ENCODE data around the gene SLC13A1. TPM values are rescaled to one million over a fixed set of nuclear protein-coding genes. Genes with fewer than 3 reads are reported as not detected.
"Not testable (repeated sequence)": the region's sequence is repeated elsewhere in the genome, so short reads cannot be mapped to it uniquely, and the experiment has no call there.

The SLC13A1 gene
- polyA plus RNA-seq, 3 donors = 0.02 TPM; not detected in 2

DNA sequence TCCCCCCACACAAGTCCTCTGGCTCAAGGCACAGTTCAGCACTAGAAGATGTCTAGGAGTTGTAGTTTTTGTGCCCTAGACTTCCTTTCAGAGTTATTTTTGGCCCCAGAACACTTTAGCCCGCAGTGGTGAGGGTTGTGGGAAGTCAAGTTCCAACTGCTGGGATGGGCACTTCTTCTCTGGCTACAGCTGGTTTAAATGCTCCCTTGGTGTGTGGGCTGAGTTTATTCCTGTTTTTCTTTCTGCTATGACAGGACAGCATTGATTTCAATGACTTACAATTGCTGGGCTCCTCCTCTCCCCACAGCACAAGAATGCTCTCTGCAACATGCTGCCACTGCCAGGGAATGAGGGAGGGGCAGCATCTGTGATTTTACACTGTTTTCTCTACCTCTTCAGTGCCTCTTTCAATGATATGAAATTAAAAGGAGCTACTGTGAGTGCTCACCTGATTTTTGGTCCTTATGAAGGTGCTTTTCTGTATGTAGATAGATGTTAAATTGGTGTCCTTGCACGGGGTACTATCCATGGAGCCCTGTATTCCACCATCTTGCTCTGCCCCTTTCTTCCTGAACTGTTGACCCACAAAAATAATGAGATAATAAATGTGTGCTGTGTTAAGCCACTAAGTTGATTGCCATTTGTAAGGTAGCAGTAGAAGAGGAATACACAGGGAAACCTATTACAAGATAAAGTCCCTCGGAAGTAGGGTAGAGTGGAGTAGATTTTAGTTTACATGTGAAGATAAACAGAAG lies 56.3 kb downstream of the SLC13A1 start:
- H3K27ac ChIP-seq (ENCODE audit: low read depth, low read length) = no peak overlapping the region
- WGBS, 3 donors = 60 to 72% (median 66%) methylated on average over 3 of the region's 3 CpGs

DNA sequence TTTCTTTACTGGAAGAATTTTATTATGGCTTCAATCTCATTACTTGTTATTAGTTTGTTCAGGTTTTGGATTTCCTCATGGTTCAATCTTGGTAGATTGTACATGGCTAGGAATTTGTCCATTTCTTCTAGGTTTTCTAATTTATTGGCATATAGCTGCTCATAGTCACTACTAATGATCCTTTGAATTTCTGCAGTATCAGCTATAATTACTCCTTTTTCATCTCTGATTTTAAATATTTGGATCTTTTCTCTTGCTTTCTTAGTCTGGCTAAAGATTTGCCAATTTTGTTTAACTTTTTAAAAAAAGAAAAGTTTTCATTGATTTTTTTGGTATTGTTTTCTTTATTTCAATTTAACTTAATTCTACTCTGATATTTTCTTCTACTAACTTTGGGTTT lies 59.2 kb downstream of the SLC13A1 start:
- H3K27ac ChIP-seq (ENCODE audit: low read depth, low read length) = no peak overlapping the region

DNA sequence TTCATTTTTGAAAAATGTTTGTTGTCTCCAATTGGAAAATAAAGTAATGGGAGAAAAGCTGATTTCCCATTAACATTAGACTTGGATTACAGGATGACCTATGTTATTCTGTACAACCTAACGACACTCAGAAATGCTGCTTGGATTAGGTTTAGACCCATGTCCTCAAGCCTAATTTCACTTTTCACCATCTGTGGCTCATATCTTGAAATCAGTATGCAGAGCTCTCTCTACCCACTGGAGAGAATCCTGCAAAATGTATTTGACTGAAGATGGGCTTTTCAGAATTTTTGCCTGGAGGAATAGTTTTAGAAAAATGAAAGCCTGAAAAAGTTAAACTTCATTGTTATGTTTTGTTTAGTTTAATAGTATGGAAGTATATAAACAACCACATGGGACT lies 63.8 kb downstream of the SLC13A1 start:
- no peak overlapping the region for H3K27ac ChIP-seq (ENCODE audit: low read depth, low read length)
- WGBS, 3 donors = 76 to 88% (median 82%) methylated on average over 1 of the region's 1 CpG

DNA sequence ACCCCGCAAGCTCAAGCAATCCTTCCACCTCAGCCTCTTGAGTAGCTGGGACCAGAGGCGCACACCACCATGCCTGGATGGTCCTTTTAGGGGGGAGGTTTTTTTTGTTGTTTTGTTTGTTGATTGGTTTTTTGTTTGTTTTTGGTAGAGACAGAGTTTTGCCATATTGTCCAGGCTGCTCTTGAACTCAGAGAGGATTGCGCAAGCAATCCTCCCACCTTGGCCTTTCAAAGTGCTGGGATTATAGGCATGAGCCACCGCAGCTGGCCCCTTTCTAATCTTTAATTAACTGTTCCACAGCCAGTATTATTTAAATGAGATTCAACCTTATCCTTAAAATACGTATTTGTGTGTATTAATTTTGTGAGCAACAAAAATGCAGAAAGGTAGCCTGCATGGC lies 65.8 kb downstream of the SLC13A1 start:
- H3K27ac ChIP-seq (ENCODE audit: low read depth, low read length) = no peak overlapping the region
- WGBS, 3 donors = 87 to 90% (median 89%) methylated on average over 5 of the region's 5 CpGs

DNA sequence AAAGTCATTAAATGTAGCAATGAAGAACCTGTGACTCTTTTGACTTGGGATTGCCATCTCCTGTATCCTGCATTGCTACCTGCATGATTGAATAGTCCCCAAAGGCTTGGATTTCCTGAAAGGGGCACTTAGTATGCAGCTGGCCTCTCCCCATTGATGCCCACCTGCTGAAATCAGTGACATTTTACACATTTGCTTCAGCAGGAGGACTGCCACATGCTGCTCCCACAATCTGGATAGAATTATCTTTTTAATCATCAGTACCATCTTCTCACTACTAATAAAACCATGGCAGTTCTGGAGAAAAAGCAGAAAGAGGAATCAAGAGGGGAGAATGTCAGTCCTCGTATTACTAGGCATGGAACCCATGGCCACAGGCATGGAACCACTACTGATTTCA lies 67.8 kb downstream of the SLC13A1 start:
- 73 to 91% (median 73%) methylated on average over 1 of the region's 1 CpG for WGBS, 3 donors
- no peak overlapping the region for H3K27ac ChIP-seq (ENCODE audit: low read depth, low read length)

DNA sequence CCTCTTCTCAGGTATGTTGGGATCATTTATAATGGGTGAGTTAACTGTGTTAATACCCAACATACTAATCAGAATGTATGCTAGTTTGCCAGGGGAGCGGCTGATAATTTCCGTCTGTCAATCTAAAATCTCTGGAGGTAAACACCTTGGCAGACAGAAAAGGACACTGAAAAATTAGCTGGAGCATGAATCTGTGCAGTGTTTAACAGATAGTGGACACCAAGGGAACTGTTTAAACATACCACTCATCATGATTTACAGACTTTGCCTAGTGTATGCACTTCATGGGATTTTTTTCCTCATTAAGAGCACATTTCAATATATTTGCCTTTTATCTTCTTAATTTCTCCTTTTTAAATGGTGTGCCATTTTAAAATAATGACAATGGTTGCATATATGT lies 68.2 kb downstream of the SLC13A1 start:
- 29 to 44% (median 34%) methylated on average over 2 of the region's 2 CpGs for WGBS, 3 donors
- H3K27ac ChIP-seq (ENCODE audit: low read depth, low read length) = no peak overlapping the region

DNA sequence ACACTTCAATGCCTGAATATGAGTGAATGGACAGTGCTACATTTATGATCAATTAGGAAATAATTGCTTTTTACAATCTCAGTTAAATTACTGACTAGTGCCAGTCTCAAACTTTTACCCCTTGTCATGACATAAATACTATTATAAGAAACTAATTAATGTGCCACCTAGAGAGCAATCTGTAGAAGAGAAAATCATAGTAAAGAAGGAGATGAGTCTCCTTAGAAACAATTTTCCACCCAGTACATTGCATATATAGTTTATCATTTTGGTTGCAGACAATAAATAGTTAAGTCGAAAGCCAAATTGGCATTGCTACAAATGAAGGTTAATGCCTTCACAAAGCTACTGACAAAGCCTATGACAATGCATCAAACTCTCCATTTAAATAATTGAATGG lies 68.6 kb downstream of the SLC13A1 start:
- WGBS, 3 donors = 79 to 90% (median 84%) methylated on average over 1 of the region's 1 CpG

DNA sequence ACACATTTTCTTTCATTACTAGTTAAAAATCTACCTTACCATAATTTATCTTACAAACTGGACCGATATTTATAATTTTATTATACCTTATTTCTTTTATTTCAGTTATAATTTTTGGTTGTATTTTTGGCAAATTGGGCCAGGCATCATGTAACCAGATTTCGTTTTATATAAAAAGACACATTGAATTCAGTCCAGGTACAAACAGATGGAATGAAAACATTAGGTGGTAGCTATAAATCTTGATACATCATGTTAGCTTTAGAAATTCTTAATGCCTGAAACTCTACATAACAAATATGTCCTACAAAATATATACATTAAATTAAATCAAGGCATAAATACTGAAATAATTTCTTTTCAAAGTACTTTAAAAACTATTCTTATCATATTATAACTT lies 73.1 kb downstream of the SLC13A1 start:
- WGBS, 3 donors = 47 to 62% (median 60%) methylated on average over 2 of the region's 2 CpGs
- no peak overlapping the region for H3K27ac ChIP-seq (ENCODE audit: low read depth, low read length)

More for the DNA sequence above, 68.6 kb downstream of the SLC13A1 start:
- H3K27ac ChIP-seq (ENCODE audit: low read depth, low read length) = no peak overlapping the region

DNA sequence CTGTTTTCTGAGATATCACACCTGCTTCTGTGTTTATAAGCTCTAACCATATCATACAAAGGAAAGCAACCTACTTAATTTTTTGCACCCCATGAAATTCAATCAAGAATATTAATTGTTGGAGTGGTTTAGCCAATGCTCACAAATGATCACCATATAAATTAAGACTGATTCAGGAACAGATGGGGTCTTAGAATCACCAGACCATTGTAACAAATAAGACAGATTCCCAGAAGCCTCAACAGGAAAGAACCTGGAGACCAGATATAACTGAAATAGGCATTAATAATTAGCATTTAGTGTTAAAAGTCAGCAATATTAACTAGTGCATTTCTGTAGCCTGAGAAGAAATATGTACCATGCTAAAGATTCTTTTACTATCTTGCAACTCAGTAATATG lies 73.6 kb downstream of the SLC13A1 start:
- no peak overlapping the region for H3K27ac ChIP-seq (ENCODE audit: low read depth, low read length)

DNA sequence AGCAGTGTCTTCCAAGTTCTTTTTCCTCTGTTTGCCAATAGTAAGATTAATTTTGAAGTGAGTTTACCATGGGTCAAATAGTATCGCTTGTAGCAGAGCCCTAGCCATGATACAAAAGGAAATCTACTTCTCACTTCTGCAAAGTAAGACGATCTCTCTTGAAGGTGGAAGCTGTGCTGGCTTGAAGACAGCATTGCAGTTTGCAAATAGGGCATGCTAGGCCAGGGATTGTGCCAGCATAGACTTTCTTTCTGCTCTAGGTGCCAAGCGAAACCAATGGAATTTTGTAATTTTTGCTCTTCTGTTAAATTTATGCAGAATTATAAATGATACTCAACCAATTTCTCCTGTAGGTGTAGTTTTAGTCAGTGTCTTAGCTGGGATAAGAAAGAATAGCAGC lies 74.5 kb downstream of the SLC13A1 start:
- H3K27ac ChIP-seq (ENCODE audit: low read depth, low read length) = no peak overlapping the region
- 69 to 88% (median 75%) methylated on average over 3 of the region's 3 CpGs for WGBS, 3 donors

DNA sequence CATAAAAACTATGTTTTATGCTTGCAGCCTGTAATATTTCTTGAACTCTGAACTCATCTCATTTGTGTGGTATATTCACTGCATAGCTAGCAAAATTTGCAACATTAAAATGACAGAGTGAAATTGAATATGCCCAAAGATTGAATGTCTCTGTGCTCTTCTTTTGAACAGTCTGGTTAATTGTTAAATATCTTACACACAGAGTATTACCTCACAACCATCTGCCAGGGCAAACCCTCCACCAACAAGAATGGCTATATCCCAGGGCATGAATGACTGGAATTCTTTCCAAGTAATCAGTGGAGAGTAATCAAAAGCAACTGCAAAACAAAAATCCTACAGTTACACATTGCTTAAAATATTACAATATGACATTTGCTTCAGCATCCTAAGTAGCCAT lies 76.9 kb downstream of the SLC13A1 start:
- no peak overlapping the region for H3K27ac ChIP-seq (ENCODE audit: low read depth, low read length)

DNA sequence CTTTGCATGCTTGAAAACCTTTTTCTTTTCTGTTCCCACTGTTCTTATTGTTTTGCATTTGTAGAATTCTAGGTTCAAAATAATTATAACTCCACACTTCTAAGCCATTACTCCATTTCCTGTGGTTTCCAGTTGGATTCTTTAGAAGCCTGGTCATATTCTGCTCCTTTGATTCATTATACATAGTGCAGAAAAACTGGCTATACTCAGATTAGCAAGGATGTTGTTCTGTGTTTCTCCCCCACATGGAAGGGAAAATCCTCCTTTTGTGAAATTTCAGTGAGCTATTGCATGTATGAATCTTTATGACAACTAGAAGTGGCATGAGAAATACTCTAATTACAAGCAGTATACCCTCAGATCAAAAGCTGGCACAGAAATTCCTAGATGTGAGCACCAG lies 79.5 kb downstream of the SLC13A1 start:
- no peak overlapping the region for H3K27ac ChIP-seq (ENCODE audit: low read depth, low read length)

DNA sequence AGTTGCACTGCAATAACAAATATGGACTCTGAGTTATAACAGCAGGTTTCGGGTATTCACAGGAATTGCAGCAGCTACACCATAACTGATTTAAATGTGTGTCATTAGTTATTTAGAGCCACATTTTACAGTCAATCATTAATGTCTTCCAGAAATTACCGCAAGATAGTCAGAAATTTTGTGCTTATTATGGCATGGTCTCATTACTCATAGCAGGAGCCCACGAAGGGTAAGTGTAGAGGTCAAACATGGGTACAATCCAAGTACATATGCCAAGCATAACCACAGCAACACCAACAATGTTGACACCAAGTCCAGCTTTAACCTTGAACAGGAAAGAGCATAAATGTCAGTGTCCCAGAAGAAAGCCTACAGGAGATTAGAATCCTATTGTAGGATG lies 84.4 kb downstream of the SLC13A1 start:
- 86 to 89% (median 87%) methylated on average over 3 of the region's 3 CpGs for WGBS, 3 donors
- no peak overlapping the region for H3K27ac ChIP-seq (ENCODE audit: low read depth, low read length)

DNA sequence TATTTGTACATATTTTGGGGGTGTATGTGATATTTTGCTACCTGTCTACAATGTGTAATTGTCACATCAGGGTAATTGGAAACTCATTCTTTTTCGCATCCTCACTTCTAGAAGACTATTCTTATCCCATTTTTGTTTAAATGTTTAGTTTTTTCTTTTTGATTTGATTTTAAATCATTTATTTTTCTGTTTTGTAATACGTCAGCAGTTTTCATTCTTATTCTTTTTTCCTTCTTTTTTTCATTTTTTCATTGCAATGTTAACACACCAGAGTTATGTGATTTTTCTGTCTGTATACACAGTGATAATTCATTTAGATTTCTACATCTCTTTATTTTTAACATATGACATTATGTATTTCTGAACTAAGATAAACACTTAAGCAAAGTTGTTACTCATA lies 85.5 kb downstream of the SLC13A1 start:
- H3K27ac ChIP-seq (ENCODE audit: low read depth, low read length) = no peak overlapping the region
- 86 to 89% (median 87%) methylated on average over 2 of the region's 2 CpGs for WGBS, 3 donors

DNA sequence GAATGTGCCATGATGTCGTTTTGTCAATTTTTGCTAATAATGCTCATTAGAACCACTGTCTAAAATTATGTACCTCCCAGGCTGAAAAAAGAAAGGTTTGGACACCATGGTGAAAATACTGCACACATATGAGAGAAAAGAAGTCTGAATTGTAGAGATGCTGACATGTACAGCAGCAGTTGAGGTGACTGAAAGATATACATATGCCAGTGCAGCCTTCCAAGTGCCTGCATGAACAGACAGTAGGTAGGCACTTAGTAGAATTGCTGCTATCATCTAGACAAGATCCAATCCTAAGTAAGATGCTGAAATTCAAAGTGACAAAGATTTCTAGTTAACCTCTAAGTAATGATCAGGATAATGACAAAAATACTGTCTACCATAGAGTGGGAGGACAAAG lies 86.9 kb downstream of the SLC13A1 start:
- 73 to 77% (median 74%) methylated on average over 1 of the region's 1 CpG for WGBS, 3 donors
- no peak overlapping the region for H3K27ac ChIP-seq (ENCODE audit: low read depth, low read length)

DNA sequence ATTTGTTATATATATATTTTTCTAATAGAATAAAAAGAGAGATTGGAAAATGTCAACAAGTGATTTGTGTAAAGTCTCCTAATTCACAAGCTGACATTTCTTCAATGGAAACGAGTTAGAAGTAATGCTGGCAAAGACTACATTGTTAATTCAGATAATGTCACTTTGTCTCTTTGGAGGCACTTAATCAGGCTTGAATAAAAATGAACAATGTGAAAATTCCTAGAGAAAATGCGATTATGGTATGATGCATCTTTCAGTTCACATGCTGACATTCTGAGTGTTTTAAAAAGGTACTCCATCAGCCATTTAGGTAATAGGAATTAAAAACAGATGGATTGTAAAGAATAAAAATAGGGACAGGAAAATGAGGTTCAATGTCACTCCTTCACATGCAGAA lies 100.1 kb downstream of the SLC13A1 start:
- H3K27ac ChIP-seq (ENCODE audit: low read depth, low read length) = no peak overlapping the region
- WGBS, 3 donors = 67 to 71% (median 70%) methylated on average over 2 of the region's 2 CpGs

DNA sequence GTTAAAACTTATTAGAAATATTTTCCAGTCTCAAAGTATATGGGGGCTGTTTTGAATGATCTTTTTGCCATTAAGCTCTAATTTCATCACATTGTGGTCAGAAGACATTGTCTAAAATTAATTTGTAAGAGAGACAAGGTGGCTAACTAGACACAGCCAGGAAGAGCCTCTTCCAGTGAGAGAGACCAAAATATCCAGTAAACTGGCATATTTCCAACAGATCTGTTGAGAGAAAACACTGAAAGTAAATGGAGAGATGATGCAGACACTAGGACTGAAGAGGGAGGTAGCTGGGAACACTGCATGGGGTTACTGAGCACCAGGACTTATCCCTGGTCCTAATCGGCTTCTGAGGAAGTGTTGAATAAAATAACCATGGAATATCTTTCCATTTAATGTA lies 102.8 kb downstream of the SLC13A1 start:
- WGBS, 3 donors = 76 to 82% (median 76%) methylated on average over 1 of the region's 1 CpG

DNA sequence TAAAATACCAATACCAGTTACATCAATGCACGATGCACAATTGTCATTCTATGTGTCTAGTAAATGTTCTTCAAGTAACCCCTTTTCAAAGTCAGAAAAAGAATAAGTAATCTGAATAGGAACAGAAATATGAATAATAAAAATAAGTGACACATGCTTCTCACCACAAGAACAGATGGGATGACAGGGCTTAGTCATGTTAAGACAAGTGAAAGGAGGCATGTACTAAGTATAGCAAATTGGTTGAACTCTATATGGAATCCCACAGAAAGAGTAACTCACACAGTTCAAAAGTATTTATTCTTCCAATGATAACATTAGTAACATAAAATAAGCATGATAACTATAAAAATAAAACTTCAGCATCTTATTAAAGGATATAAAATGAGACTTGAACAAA lies 103.3 kb downstream of the SLC13A1 start:
- H3K27ac ChIP-seq (ENCODE audit: low read depth, low read length) = no peak overlapping the region
- 71 to 82% (median 80%) methylated on average over 1 of the region's 1 CpG for WGBS, 3 donors

More for the DNA sequence above, 102.8 kb downstream of the SLC13A1 start:
- H3K27ac ChIP-seq (ENCODE audit: low read depth, low read length) = no peak overlapping the region

DNA sequence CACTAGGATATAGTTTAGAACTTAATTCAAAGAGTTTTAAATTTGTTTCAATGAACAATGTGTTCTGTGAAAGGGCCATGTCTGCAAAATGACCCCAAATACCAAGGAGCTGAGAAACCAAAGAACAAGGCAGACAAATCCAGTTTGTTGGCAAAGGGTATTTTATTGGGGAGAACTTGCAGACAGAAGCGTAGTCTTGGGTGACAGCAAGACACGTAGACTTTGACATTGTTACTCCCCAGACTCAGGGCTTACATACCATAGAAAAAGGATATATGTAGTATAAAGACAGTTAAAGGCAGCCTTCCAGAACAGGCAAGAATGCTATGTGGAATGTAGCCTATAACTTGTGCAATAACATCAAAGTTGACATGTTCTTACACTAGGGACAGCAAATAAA lies 109.3 kb downstream of the SLC13A1 start:
- no peak overlapping the region for H3K27ac ChIP-seq (ENCODE audit: low read depth, low read length)
- WGBS, 3 donors = 51 to 82% (median 65%) methylated on average over 2 of the region's 2 CpGs

DNA sequence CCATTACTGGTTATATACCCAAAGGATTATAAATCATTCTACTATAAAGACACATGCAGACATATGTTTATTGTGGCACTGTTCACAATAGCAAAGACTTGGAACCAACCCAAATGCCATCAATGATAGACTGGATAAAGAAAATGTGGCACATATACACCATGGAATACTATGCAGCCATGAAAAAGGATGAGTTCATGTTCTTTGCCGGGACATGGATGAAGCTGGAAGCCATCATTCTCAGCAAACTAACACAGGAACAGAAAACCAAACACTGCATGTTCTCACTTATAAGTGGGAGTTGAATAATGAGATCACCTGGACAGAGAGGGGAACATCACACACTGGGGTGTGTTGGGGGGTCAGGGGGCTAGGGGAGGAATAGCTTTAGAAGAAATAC lies 112.9 kb downstream of the SLC13A1 start:
- 95 to 100% (median 98%) methylated on average over 1 of the region's 1 CpG for WGBS, 3 donors
- H3K27ac ChIP-seq (ENCODE audit: low read depth, low read length) = not testable (repeated sequence)

DNA sequence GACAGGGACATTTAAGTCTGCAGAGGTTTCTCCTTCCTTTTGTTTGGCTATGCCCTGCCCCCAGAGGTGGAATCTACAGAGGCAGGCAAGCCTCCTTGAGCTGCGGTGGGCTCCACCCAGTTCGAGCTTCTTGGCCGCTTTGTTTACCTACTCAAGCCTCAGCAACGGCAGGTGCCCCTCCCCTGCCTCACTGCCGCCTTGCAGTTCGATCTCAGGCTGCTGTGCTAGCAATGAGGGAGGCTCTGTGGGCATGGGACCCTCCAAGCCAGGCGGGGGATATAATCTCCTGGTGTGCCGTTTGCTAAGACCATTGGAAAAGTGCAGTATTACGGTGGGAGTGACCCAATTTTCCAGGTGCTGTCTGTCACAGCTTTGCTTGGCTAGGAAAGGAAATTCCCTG lies 114.9 kb downstream of the SLC13A1 start:
- 85 to 94% (median 88%) methylated on average over 9 of the region's 9 CpGs for WGBS, 3 donors

More for the DNA sequence above, 114.9 kb downstream of the SLC13A1 start:
- not testable (repeated sequence) for H3K27ac ChIP-seq (ENCODE audit: low read depth, low read length)

Data from adipose tissue (tissue), 3 donors.